RKO (cell line): ENCODE data around the gene METTL16.
A peak's percentile ranks its signal among the peaks of the same experiment; 100 is the strongest.
"Not testable (repeated sequence)": the region's sequence is repeated elsewhere in the genome, so short reads cannot be mapped to it uniquely, and the experiment has no call there.

ENCODE experiments used
- DNase-seq: peaks from one replicate; pipeline ENCODE4 v3.0.0-alpha.2; 2016; ENCODE audit warnings: low spot score

METTL16 gene, protein sequence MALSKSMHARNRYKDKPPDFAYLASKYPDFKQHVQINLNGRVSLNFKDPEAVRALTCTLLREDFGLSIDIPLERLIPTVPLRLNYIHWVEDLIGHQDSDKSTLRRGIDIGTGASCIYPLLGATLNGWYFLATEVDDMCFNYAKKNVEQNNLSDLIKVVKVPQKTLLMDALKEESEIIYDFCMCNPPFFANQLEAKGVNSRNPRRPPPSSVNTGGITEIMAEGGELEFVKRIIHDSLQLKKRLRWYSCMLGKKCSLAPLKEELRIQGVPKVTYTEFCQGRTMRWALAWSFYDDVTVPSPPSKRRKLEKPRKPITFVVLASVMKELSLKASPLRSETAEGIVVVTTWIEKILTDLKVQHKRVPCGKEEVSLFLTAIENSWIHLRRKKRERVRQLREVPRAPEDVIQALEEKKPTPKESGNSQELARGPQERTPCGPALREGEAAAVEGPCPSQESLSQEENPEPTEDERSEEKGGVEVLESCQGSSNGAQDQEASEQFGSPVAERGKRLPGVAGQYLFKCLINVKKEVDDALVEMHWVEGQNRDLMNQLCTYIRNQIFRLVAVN

DNA sequence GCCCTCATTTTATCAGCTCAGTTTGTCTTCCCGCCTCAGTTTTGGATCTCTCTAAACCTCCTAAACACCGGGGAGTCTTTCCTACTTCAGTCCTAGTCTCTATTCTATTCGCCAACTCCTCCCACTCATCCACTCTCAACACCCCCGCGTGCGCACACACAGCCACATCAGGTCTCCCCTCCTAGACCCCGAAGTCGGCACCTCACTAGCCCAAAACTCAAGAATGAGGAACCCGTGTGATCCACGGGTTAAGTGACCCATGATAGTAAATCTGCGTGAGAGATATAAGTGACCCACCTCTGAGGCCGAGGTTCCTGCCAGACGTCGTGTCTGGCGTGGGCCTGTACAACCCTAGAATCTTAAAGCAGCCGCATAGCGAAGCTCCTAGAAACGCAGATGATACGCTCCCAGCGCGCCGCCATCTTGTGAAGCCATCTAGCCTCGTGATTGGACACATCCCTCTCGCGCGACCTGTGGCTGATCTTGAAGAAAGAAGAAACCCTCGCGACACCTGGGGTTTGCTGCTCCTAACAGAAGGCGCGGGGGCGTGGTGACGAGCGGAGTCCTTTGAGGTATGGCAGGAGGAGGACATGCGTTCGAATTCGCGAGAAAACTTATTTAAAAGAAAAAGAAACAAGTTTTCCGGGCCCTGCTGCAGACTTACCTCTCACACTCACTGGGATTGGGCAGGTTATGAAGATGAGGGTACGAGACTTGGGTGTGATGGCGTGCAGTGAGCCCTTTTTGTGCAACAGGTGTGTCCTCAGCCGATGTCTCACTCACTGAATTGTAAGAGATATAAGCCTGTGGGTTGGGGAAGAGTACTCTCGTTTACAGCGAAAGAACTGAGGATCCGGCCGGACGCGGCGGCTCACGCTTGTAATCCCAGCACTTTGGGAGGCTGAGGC lies at the start of gene METTL16:
Gene METTL16 (minus strand): TSS at position 427 of the 908 bp plus-strand sequence. CDS start 9,557 bp downstream, outside the sequence.
- DNase-seq, result peak; percentile 99

GRCh38 chr17:2560658-2561057 lies 49.0 kb upstream of the METTL16 start:
- no peak for DNase-seq

DNA sequence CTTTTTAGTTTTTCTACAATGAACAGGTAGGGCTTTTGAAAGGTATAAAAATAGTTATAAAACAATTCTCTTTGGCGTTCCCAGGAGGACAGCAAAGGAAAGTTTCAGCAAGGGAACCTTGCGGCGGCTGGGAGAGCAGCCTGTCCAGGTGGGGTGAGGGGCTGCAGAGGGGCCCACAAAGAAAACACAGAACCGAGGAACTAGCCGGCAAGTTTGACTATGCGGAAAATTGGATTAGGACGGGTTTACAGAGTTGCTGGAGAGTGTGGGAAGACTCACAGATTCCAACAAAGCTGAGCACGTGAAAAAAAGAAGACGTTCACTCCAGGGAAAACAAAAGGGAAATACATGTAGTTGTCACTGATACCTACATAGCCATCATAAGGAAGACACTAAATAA lies 40.2 kb upstream of the METTL16 start:
- no peak for DNase-seq

GRCh38 chr17:2551493-2551892 lies 39.8 kb upstream of the METTL16 start:
- no peak for DNase-seq

- DNase-seq, result no peak
Measured at GRCh38 chr17:2549392-2550211, 37.9 kb upstream of the METTL16 start.

GRCh38 chr17:2548026-2548425 lies 36.3 kb upstream of the METTL16 start:
- DNase-seq, result not testable (repeated sequence)

- DNase-seq, result peak; percentile 41
Measured at GRCh38 chr17:2547176-2547575, 35.5 kb upstream of the METTL16 start.

- no peak for DNase-seq
Measured at GRCh38 chr17:2545393-2545792, 33.7 kb upstream of the METTL16 start.

DNA sequence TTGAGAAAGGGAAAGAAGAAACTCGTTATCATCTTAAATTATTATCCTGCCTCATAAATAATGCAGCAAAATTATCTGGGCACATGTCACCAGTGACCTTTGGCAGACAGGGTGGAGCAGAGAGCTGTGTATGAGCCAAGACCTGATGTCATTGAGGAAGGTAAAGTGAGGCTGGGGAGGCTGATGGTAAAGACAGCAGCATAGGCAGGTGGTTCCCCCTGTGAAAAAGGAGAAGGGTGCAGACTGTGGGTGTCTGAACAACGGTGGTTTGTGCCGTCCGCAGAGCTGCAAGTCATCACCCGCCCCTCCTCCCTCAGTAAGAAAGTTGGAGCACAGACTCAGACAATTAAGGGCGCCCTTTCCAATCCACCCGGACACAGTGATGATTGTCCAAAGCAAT lies 30.8 kb upstream of the METTL16 start:
- DNase-seq, result no peak

DNA sequence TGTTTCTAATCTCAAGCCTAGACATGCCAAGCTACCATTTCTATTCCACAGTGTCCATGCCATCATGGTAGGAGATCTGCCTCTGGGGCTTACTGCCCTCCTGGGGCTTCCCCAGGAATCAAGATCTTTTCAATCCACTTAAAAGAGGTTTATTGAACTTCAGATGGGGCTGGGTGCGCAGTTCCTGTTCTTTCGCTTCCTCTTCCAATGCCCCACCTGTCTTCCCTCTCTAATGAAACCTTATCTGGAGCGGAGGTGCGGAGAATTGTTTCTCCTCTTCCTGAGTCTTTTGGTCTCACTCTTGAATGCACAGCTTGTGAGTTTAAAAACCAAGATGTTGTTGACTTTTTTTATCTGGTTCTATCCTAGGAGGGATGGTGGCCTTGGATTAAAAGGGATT lies 30.4 kb upstream of the METTL16 start:
- DNase-seq, result no peak

DNA sequence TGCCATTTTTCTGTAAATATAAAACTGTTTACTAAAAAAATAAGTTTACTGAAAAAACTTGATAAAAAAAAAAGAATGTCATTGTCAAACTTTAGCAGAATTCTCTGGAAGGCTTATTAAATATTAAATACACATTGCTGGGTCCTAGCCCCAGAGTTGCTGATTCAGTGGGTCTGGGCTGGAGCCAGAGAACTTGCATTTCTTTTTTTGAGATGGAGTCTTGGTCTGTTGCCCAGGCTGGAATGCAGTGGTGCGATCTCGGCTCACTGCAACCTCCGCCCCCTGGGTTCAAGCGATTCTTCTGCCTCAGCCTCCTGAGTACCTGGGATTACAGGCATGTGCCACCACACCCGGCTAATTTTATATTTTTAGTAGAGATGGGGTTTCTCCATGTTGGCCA lies 25.9 kb upstream of the METTL16 start:
- DNase-seq, result not testable (repeated sequence)

GRCh38 chr17:2532146-2532720 lies 20.5 kb upstream of the METTL16 start:
- no peak for DNase-seq

GRCh38 chr17:2531243-2531954 lies 19.7 kb upstream of the METTL16 start:
- not testable (repeated sequence) for DNase-seq

GRCh38 chr17:2521775-2522410 lies 10.2 kb upstream of the METTL16 start:
- not testable (repeated sequence) for DNase-seq

GRCh38 chr17:2521257-2521656 lies 9.6 kb upstream of the METTL16 start:
- no peak for DNase-seq

DNA sequence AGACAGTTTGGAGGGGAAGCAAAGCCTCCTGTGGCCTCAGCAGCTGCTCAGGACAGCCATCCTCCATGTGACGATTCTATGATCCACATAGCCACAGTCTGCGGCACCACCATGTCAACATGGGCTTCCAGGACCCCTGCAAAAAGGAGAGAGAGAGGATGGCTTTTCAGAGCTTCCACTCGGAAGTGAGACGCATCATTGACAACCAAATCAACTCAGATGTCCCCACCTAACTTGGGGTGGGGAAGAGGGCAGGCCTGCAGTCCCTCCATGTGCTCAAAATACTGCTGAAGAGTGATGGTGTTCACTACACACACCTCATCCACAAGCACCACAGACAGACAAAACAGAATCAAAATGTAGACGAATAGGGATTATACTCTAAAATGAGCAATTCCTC lies 5.9 kb upstream of the METTL16 start:
- no peak for DNase-seq

- peak; percentile 14 for DNase-seq
Measured at GRCh38 chr17:2511138-2511461, 588 bp downstream of the METTL16 start.

DNA sequence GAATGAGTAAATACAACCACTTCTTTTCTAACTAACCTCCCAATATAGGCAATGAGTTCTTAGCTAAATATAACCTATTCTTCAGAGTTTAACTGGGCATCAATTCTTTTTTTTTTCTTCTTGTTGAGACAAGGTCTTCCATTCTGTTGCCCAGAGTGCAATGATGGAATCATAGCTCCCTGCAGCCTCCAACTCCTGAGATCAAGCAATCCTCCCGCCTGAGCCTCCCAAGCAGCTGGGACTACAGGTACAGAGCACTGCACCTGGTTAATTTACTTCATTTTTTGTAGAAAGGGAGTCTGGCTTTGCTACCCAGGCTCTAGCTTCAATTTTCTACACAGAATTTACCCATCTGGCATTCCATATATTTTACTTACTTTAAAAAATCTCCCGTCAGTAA lies 1.1 kb downstream of the METTL16 start:
- DNase-seq, result peak; percentile 21

DNA sequence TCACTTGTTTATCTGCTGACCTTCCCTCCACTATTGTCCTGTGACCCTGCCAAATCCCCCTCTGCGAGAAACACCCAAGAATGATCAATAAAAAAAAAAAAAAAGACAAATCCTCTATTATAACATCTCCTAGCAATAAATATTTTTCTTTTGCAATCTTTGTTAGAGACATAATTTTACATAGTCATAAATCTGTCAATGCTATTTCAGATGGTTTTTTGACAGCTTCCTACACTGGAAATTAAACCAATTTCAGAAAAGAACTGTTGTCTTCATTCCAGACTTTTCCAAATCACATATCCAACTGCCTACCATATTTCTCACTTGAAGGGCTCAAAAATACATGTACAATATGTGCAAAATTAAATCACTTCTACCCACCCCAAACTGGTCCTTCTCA lies 3.7 kb downstream of the METTL16 start:
- DNase-seq, result no peak

GRCh38 chr17:2507015-2507414 lies 4.7 kb downstream of the METTL16 start:
- DNase-seq, result not testable (repeated sequence)
